T-helper 1 cell treated with Interleukin-12 subunit alpha and Interleukin-12 subunit beta and Interleukin-4 antibody, amounts not matched to agents 30 μg/mL and 1 μg/mL, for 36 hours (primary cell): ENCODE results near the gene UTF1.
"Not testable (repeated sequence)": the region's sequence is repeated elsewhere in the genome, so short reads cannot be mapped to it uniquely, and the experiment has no call there.

Experiments used
- H3K27ac Mint-ChIP-seq: one replicate; pipeline ENCODE4 v1.8.0; 2021; ENCODE audit warnings: mild to moderate bottlenecking, mixed read lengths
- H3K27me3 Mint-ChIP-seq: one replicate; pipeline ENCODE4 v1.8.0; 2021; ENCODE audit warnings: low read depth, mixed read lengths
- H3K36me3 Mint-ChIP-seq: one replicate; pipeline ENCODE4 v1.8.0; 2021; ENCODE audit warnings: low read depth, mixed read lengths
- H3K4me1 Mint-ChIP-seq: one replicate; pipeline ENCODE4 v1.8.0; 2021; ENCODE audit warnings: low read depth, mixed read lengths
- H3K4me3 Mint-ChIP-seq: one replicate; pipeline ENCODE4 v1.8.0; 2021; ENCODE audit warnings: mild to moderate bottlenecking, moderate library complexity, mixed read lengths
- H3K9me3 Mint-ChIP-seq: one replicate; pipeline ENCODE4 v1.8.0; 2021; ENCODE audit warnings: mixed read lengths

The UTF1 gene

DNA sequence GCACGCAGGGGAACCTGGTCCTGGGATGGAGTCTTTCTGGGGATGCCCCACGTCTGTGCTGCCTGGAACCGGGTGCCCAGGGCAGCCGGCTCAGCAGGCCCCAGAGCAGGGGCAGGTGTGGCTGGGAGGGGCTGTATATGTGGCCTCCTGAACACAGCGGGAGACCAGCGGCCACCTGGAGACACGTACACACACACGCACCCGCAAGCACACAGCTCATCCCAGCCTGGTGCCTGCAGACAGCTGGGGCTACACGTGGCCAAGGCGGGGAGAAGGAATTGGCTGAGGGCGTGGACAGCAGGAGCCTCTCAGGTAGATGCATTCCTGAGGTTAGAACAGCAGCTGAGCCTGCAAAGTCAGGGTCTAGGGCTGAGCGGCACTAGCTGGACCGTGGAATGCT, 32.7 kb downstream of the UTF1 start:
- peaks cover 23% of the 10 kb centered on the region for H3K36me3 Mint-ChIP-seq
- no peaks in the 10 kb centered on the region for H3K9me3 Mint-ChIP-seq
- H3K27me3 Mint-ChIP-seq, result no peaks in the 10 kb centered on the region
- H3K4me1 Mint-ChIP-seq, result peaks cover 48% of the 10 kb centered on the region
- H3K27ac Mint-ChIP-seq, result no peak overlapping the region
- H3K4me3 Mint-ChIP-seq, result no peak overlapping the region

DNA sequence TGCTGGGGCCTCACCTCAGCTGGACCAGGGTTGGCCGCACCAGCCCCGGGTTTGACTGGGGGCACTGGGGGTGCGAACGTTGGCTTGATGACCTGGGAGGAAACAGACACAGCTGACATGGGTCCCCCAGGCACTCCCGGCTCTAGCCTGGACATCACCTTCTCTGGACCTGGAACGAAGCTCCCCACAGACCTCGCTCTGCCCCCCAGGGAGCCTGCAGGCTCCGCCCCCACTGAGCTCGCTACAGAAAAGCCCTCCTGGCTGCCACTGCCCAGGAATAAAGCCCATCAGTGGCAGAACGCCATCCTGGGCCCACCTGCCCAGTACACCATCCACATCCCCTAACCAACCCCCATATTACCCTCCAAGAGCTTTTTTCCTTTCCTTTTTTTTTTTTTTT, 33.7 kb downstream of the UTF1 start:
- Mint-ChIP-seq H3K36me3 (peaks cover 23% of the 10 kb centered on the region), H3K27ac (peak overlapping the region; percentile 20), H3K4me3 (peak overlapping the region; percentile 63), H3K4me1 (peaks cover 43% of the 10 kb centered on the region), H3K27me3 (no peaks in the 10 kb centered on the region), H3K9me3 (no peaks in the 10 kb centered on the region)

DNA sequence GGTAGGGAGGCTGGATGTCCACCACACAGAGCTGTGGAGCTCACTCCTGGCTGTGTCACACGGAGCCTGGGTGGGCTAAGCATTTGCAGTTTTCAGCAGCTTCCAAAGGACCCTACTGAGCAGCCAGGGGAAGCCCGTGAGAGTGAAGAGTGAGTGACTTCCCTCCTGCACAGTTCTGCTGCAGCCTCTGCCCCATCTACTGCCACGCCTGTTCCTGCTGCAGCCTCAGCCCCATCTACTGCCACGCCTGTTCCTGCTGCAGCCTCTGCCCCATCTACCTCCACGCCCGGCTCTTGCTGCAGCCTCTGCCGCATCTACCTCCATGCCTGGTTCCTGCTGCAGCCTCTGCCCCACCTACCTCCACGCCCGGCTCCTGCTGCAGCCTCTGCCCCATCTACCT, 34.4 kb downstream of the UTF1 start:
- Mint-ChIP-seq H3K4me1 (peaks cover 38% of the 10 kb centered on the region), H3K27ac (peak overlapping the region; percentile 29), H3K4me3 (peak overlapping the region; percentile 63), H3K36me3 (peaks cover 23% of the 10 kb centered on the region), H3K9me3 (no peaks in the 10 kb centered on the region), H3K27me3 (no peaks in the 10 kb centered on the region)

DNA sequence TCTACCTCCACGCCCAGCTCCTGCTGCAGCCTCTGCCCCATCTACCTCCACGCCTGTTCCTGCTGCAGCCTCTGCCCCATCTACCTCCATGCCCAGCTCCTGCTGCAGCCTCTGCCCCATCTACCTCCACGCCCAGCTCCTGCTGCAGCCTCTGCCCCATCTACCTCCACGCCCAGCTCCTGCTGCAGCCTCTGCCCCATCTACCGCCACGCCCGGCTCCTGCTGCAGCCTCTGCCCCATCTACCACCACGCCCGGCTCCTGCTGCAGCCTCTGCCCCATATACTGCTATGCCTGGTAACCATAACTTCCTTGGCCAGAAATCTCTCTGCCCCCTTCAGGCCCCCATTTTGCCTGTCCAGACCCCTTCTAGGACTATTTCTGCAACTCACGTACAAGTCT, 35.0 kb downstream of the UTF1 start:
- peaks cover 23% of the 10 kb centered on the region for H3K36me3 Mint-ChIP-seq
- not testable (repeated sequence) for H3K27ac Mint-ChIP-seq, H3K9me3 Mint-ChIP-seq

DNA sequence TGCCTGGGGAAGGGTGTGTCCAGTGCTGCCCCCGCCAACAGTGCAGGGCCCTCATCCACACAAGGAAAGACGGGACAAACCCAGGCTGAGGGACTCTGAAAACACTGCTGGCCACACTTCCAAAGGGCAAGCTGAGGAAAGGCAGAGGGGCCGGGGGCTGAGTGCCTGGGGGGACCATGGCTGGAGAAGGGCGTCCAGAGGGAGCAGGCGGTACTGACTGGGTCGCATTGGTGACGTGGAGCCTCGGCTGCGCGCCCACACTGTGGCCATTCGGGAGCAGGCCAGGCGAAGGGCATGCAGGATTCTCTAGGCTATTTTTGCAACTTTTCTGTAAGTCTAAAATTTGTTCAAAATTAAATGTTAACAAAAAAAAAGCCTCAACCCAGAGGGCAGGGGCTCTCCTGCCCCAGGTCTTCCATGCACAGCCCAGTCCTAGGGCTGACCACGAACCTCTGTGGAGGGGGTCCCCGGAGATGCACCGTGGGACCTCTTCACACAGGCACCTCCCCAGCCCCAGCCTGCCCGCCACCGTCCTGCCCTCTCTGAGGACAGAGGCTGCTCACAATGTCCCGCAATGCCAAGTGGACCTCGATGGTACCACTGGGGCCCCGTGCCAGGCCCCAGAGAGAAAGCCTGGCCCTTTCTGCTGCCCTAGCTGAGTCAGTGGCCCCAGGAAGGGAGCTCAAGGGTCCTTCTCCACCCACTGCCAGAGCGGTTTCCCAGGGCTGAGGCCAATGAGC, 36.2 kb downstream of the UTF1 start:
- Mint-ChIP-seq H3K4me3 (no peak overlapping the region), H3K27me3 (no peaks in the 10 kb centered on the region), H3K4me1 (peaks cover 24% of the 10 kb centered on the region), H3K9me3 (no peaks in the 10 kb centered on the region), H3K36me3 (peaks cover 23% of the 10 kb centered on the region), H3K27ac (no peak overlapping the region)

More for the DNA sequence above, 35.0 kb downstream of the UTF1 start:
- peaks cover 33% of the 10 kb centered on the region for H3K4me1 Mint-ChIP-seq
- peak overlapping the region; percentile 62 for H3K4me3 Mint-ChIP-seq
- not testable (repeated sequence) for H3K27me3 Mint-ChIP-seq

DNA sequence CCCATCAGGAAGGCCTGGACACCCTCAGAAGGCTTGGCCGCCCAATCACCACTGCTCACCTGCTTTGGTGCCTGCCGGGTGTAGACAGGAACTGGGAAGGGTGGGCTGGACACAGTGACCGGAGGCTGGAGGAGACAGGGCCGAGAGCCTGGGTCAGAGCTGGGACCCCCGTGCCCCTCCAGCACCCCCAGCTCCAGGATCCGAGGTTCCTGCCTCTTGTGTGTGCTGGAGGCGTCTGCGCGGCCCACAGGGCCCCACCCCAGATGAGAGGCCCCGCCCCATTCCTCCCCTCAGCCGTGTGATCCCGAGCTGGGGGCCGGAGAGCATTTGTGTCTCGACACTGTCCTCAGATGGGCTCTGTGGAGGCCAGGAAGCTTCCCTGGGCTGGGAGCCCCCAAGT, 37.3 kb downstream of the UTF1 start:
- H3K4me1 Mint-ChIP-seq, result peaks cover 22% of the 10 kb centered on the region
- H3K36me3 Mint-ChIP-seq, result peaks cover 23% of the 10 kb centered on the region
- no peaks in the 10 kb centered on the region for H3K27me3 Mint-ChIP-seq
- H3K4me3 Mint-ChIP-seq, result no peak overlapping the region
- no peak overlapping the region for H3K27ac Mint-ChIP-seq
- H3K9me3 Mint-ChIP-seq, result no peaks in the 10 kb centered on the region

DNA sequence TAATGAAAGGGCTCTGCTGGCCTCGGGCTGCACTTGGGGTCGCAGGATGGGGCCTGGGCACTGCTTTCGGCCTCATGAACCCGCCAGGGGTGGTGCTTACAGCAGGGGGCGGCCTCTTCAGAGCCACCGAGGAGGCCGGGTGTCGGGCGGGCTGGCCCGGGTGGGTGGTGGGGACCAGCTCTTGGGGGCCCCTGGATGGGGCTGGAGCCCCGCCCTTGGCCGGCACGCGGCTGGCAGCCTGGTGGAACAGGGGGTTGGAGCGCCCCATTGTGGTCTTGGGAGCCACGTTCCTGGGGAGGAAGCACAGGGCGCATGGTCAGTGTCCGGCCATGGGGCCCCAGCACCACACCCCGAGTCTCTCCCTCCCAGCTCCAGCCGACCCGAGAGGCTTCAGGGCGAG, 37.8 kb downstream of the UTF1 start:
- Mint-ChIP-seq H3K36me3 (peaks cover 23% of the 10 kb centered on the region), H3K9me3 (no peaks in the 10 kb centered on the region), H3K4me3 (no peak overlapping the region), H3K27ac (no peak overlapping the region), H3K4me1 (peaks cover 22% of the 10 kb centered on the region), H3K27me3 (no peaks in the 10 kb centered on the region)

DNA sequence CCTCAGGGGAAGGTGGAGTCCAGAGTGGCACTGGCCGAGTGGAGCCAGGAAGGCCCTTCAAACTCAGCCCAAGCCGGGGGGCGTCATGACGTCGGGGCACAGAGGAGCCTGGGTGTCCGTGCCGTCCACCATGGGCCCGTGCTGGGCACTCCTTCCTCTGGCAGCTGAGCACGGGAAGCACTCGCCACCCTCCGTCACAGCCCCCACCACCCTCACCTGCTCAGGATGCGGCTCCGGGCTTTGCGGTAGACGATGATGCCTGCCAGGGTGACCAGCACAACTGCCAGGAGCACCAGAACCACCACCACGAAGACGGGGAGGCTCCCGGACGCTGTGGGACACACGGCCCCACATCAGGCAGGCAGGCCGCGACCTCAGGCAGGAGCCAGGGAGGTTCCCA, 38.5 kb downstream of the UTF1 start:
- H3K36me3 Mint-ChIP-seq, result peaks cover 18% of the 10 kb centered on the region
- peaks cover 20% of the 10 kb centered on the region for H3K4me1 Mint-ChIP-seq
- no peak overlapping the region for H3K4me3 Mint-ChIP-seq
- H3K9me3 Mint-ChIP-seq, result no peaks in the 10 kb centered on the region
- H3K27me3 Mint-ChIP-seq, result no peaks in the 10 kb centered on the region
- H3K27ac Mint-ChIP-seq, result no peak overlapping the region

DNA sequence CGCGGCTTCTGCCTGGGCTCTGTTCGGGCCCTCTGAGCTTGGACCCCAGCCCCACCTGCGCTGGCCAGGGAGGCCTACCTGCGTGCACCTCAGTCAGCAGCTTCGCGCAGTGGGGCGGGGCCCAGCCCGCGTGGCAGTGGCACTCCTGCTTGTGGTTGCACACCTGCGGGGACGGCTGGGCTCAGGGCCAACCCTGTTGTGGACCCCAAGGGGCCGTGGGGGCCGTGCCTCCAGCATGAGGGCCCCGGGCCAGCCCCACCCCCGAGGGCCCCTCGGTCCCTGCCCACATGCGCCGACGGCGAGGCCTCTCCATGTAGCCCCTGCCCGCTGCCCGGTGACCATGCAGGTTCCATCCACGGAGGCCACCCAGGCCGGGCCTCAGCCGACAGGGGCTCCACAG, 39.4 kb downstream of the UTF1 start:
- H3K27me3 Mint-ChIP-seq, result no peaks in the 10 kb centered on the region
- peaks cover 11% of the 10 kb centered on the region for H3K36me3 Mint-ChIP-seq
- peaks cover 14% of the 10 kb centered on the region for H3K4me1 Mint-ChIP-seq
- H3K4me3 Mint-ChIP-seq, result no peak overlapping the region
- H3K27ac Mint-ChIP-seq, result no peak overlapping the region
- no peaks in the 10 kb centered on the region for H3K9me3 Mint-ChIP-seq

DNA sequence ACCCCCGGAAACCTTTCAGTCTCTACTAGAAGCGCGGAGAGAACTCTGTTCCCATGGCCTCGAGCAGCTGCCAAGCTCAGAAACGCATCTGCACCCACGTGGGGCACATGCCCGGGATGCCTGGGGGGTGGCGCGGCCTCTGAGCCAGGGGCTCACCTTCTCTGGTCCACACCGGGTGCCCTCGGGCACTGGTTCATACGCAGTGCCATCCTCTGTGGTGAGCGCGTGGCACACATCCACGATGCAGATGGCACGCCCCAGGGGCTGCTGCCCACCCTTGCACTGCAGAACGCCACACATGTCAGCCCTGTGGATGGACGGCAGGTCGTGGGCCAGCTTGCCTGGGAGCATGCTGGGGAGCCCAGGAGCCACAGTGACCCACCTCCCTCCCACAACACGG, 40.2 kb downstream of the UTF1 start:
- H3K9me3 Mint-ChIP-seq, result no peaks in the 10 kb centered on the region
- H3K27ac Mint-ChIP-seq, result no peak overlapping the region
- peaks cover 12% of the 10 kb centered on the region for H3K36me3 Mint-ChIP-seq
- H3K4me1 Mint-ChIP-seq, result peaks cover 10% of the 10 kb centered on the region
- no peaks in the 10 kb centered on the region for H3K27me3 Mint-ChIP-seq
- H3K4me3 Mint-ChIP-seq, result no peak overlapping the region

DNA sequence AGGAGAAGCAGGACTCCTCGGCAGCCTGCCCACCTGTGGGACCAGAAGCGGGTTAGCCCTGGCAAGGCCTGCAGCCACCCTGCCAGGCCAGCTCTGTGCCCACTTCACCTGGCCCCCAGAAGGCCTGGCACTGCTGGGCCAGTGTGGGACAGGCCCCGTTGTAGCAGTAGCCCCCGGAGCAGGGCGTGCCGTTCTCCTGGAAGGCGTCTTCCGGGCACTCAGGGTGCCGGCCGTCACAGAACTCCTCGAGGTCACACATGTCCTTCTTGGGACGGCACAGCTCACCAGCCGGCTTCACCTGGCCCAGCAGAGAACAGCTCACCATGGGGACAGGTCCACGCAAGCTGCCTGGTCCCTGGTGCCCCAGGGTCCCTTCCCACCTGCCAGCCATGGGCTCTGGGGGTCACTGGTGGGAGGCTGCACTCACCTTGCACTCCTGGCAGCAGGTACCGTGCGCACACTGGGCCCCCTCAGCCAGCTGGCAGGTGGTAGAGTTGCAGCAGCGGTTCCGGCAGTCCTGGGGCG, 40.8 kb downstream of the UTF1 start:
- H3K36me3 Mint-ChIP-seq, result peaks cover 7% of the 10 kb centered on the region

DNA sequence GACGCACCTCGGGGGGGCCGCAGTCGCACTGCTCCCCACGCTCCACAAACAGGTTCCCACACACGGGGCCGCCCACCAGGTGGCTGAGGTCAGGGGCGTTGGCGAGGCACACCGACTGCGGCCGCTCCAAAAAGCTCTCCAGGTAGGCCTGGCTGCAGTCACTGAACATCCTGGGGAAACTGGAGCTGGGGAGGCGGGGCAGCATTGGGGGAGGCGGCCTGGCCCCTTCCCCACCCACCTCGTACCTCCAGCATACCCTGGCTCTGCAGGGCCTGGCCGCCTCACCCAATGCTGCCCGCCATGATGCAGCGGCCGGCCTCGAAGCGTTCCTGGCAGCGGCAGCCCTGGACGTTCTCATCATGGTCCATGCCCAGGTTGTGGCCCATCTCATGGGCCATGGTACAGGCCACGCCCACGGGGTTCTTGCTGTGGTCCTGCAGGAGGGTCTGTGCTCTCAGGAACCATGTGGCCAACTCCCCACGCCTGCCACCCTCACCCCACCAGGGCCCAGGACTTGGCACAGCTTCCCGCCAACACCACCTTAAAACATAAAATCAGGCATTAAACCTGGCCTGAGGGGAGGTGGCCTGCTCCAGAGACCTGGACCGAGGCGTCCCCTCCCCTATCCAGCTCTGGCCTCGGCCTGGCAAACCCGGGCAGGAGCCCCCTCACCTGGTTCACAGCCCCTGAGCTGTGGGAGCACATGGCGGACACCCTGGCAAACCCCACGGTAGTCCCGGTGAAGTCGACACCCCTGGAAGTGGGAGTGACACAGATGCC, 41.7 kb downstream of the UTF1 start:
- Mint-ChIP-seq H3K9me3 (no peaks in the 10 kb centered on the region), H3K4me1 (peaks cover 1% of the 10 kb centered on the region), H3K36me3 (peaks cover 7% of the 10 kb centered on the region), H3K27ac (no peak overlapping the region), H3K27me3 (no peaks in the 10 kb centered on the region), H3K4me3 (no peak overlapping the region)

More for the DNA sequence above, 40.8 kb downstream of the UTF1 start:
- Mint-ChIP-seq H3K27ac (no peak overlapping the region), H3K27me3 (no peaks in the 10 kb centered on the region), H3K4me3 (no peak overlapping the region), H3K9me3 (no peaks in the 10 kb centered on the region), H3K4me1 (peaks cover 5% of the 10 kb centered on the region)

DNA sequence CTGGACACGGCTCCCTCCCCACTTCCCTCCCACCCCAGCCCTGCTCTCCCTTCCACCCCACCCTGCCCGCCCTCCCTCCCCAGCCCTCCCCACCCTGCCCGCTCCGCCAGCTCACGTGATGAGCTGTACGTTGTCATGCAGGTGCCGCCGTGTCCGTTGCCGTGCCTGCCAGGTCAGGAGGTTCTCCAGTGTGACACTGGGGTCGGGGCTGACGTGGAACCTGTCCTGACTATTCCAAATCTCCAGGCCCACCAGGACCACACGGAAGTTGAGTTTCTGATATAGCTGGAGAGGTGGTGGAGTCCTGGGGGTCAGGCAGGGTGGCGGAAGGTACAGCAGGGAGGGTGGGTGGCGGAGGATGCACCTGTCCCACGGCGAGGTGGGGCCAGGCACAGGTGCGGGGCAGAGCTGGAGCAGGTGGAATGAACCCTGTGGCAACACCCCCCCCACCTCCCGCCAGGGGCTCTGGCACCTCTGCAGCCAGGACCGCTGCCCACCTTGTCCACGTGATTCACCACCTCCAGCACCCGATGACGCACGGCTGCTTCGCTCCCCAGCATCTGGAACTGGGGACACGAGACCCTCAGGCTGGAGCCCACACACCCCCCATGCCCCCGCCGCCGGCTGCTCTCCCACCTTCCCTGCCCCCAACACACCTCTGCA, 42.4 kb downstream of the UTF1 start:
- Mint-ChIP-seq H3K4me3 (no peak overlapping the region), H3K9me3 (no peaks in the 10 kb centered on the region), H3K27me3 (no peaks in the 10 kb centered on the region), H3K27ac (no peak overlapping the region), H3K36me3 (peaks cover 7% of the 10 kb centered on the region), H3K4me1 (peaks cover 1% of the 10 kb centered on the region)

DNA sequence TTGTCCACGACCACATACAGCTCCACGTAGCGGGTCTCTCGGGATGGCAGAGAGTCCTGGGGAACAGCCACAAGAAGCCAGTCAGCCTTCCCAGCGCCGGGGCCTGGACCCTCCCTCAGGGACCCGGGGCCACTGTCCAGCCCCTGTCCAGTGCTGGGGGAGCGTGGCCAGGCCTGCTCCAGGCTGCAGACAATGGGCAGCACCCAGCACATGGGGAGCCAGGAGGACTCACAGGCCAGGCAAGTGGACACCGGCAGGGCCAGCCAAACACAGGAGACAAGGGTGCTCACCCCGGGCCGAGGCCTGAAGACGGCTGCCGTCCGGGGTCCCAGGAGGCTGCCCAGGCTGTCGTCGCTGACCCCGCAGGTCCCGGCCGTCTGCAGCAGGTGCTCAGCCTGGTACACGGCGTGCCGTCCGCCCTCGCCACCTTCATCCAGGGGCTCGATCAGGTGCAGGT, 43.0 kb downstream of the UTF1 start:
- no peak overlapping the region for H3K27ac Mint-ChIP-seq
- H3K9me3 Mint-ChIP-seq, result no peaks in the 10 kb centered on the region
- no peak overlapping the region for H3K4me3 Mint-ChIP-seq
- H3K27me3 Mint-ChIP-seq, result no peaks in the 10 kb centered on the region
- peaks cover 2% of the 10 kb centered on the region for H3K4me1 Mint-ChIP-seq
- H3K36me3 Mint-ChIP-seq, result peaks cover 8% of the 10 kb centered on the region
